Left lung (tissue), 10 donors: ENCODE data around the gene SOX6. TPM values are rescaled to one million over a fixed set of nuclear protein-coding genes. Genes with fewer than 3 reads are reported as not detected.
A peak's percentile ranks its signal among the peaks of the same experiment; 100 is the strongest.

Experiments used
- ATAC-seq: fragments of 200-7000 bp; cut with Tn5 transposase; one replicate; pipeline ENCODE4 v1.9.1; 2020; ENCODE audit warnings: moderate library complexity
- DNase-seq, 4 donors: peaks; one replicate each; pipeline ENCODE4 v3.0.0-alpha.2; 2013 to 2020
- H3K27ac ChIP-seq, 2 donors: fragments of 200-600 bp; sonication (generic) in 1 of 2; one replicate each; pipeline versions ENCODE4 v1.5.0 to v1.8.0; 2020 to 2021
- H3K27me3 ChIP-seq, 2 donors: fragments of 200-600 bp; sonication (generic) in 1 of 2; one replicate each; pipeline versions ENCODE4 v1.5.0 to v1.8.0; 2020 to 2021
- H3K36me3 ChIP-seq, 2 donors: fragments of 200-600 bp; sonication (generic) in 1 of 2; one replicate each; pipeline versions ENCODE4 v1.5.0 to v1.8.0; 2020 to 2021
- H3K4me1 ChIP-seq, 2 donors: fragments of 200-600 bp; one replicate each; pipeline ENCODE4 v1.8.0; 2021
- H3K4me3 ChIP-seq, 2 donors: fragments of 200-600 bp; sonication (generic) in 1 of 2; one replicate each; pipeline versions ENCODE4 v1.5.0 to v1.8.0; 2020 to 2021; ENCODE audit warnings: mild to moderate bottlenecking in 1 of 2
- H3K9me3 ChIP-seq, 2 donors: fragments of 200-600 bp; sonication (generic) in 1 of 2; one replicate each; pipeline versions ENCODE4 v1.5.0 to v1.8.0; 2020 to 2021
- CTCF ChIP-seq, 2 donors: fragments of 200-600 bp; sonication (generic) in 1 of 2; IDR thresholded peaks; one replicate each; pipeline versions ENCODE4 v1.5.0 to v1.8.0; 2021; ENCODE audit warnings: antibody characterized with exemption in 2 of 2
- intact Hi-C, 2 donors: fragments of 100-400 bp; cut with DNase I; formaldehyde crosslinking; loops; one replicate each; pipeline versions ENCODE4 v1.11.2 to v1.14.2; 2022
- polyA plus RNA-seq, 6 donors: library from polyadenylated mRNA; unstranded; fragments of 120-200 nt; gene quantifications; one replicate each; pipeline ENCODE4 v1.2.1, GENCODE V29; 2013; ENCODE audit not compliant: insufficient read length in 6 of 6
- total RNA-seq, 2 donors: library from RNA; stranded (reverse); fragmentation: NEBNext Ultra II Directional; extraction: Animal tissue kit (Norgen Biotek cat#: 25700); gene quantifications; one replicate each; pipeline ENCODE4 v1.2.1, GENCODE V29; 2021
- donor health status: DM: no; HTN: yes; CAD: no.
- donor health status: DM: no; HTN: no; CAD: no.

SOX6 gene
- total and polyA plus RNA-seq, 8 donors: 4.7 to 20.5 (median 15.6) TPM

GRCh38 chr11:16350125-16350524, 6.2 kb downstream of the SOX6 start:
- ATAC-seq (no peak), DNase-seq (no peak)
- no peak for TF ChIP-seq CTCF (IDR thresholded peaks at IDR 0.05)
- intact Hi-C loops: no loop called here
- no peaks in the 10 kb centered on the region for H3K27me3 ChIP-seq
- no peak overlapping the region for H3K27ac ChIP-seq
- no peaks in the 10 kb centered on the region for H3K36me3 ChIP-seq
- H3K4me3 ChIP-seq: no peak overlapping the region
- no peaks in the 10 kb centered on the region for H3K4me1 ChIP-seq
- H3K9me3 ChIP-seq: no peaks in the 10 kb centered on the region

GRCh38 chr11:16347928-16348685, 8.2 kb downstream of the SOX6 start:
- peak in 1 of 4 donors; percentile 16 for DNase-seq
- Histone ChIP-seq H3K27me3 (no peaks in the 10 kb centered on the region), H3K4me1 (no peaks in the 10 kb centered on the region), H3K36me3 (no peaks in the 10 kb centered on the region), H3K4me3 (no peak overlapping the region), H3K9me3 (no peaks in the 10 kb centered on the region), H3K27ac (no peak overlapping the region)
- no peak for TF ChIP-seq CTCF (IDR thresholded peaks at IDR 0.05)
- ATAC-seq: no peak
- intact Hi-C loops: no loop called here

GRCh38 chr11:16346975-16347374, 9.4 kb downstream of the SOX6 start:
- Histone ChIP-seq H3K27ac (no peak overlapping the region), H3K4me1 (no peaks in the 10 kb centered on the region), H3K9me3 (no peaks in the 10 kb centered on the region), H3K36me3 (no peaks in the 10 kb centered on the region), H3K27me3 (no peaks in the 10 kb centered on the region), H3K4me3 (no peak overlapping the region)
- no peak for ATAC-seq
- DNase-seq: no peak
- TF ChIP-seq CTCF (IDR thresholded peaks at IDR 0.05): no peak
- intact Hi-C loops: no loop called here

GRCh38 chr11:16341853-16342252, 14.5 kb downstream of the SOX6 start:
- ATAC-seq (no peak), DNase-seq (no peak)
- Histone ChIP-seq H3K9me3 (no peaks in the 10 kb centered on the region), H3K36me3 (no peaks in the 10 kb centered on the region), H3K4me1 (no peaks in the 10 kb centered on the region), H3K27ac (no peak overlapping the region), H3K4me3 (no peak overlapping the region), H3K27me3 (no peaks in the 10 kb centered on the region)
- intact Hi-C loops: no loop called here
- TF ChIP-seq CTCF (IDR thresholded peaks at IDR 0.05): no peak

GRCh38 chr11:16338393-16338792, 18.0 kb downstream of the SOX6 start:
- ATAC-seq: no peak
- no peak for TF ChIP-seq CTCF (IDR thresholded peaks at IDR 0.05)
- Histone ChIP-seq H3K27ac (no peak overlapping the region), H3K9me3 (no peaks in the 10 kb centered on the region), H3K36me3 (no peaks in the 10 kb centered on the region), H3K4me1 (no peaks in the 10 kb centered on the region), H3K27me3 (no peaks in the 10 kb centered on the region), H3K4me3 (no peak overlapping the region)
- intact Hi-C loops: no loop called here
- peak in 2 of 4 donors; percentile 36 to 56 for DNase-seq
